Loucy (cell line): ENCODE measurements around the gene GRID2.

Source experiments
- EZH2phosphoT487 ChIP-seq: fragments of 200-600 bp; IDR thresholded peaks from 2 replicates; pipeline ENCODE4 v1.6.1; 2018; ENCODE audit warnings: antibody characterized with exemption, mild to moderate bottlenecking, moderate library complexity, borderline replicate concordance
- TF ChIP-seq, protein P1 (sequence below): fragments of 200-600 bp; sonication (generic); conservative IDR thresholded peaks from 2 replicates; pipeline ENCODE4 v1.5.1; 2014; ENCODE audit warnings: mild to moderate bottlenecking, antibody characterized with exemption, low read length

DNA sequence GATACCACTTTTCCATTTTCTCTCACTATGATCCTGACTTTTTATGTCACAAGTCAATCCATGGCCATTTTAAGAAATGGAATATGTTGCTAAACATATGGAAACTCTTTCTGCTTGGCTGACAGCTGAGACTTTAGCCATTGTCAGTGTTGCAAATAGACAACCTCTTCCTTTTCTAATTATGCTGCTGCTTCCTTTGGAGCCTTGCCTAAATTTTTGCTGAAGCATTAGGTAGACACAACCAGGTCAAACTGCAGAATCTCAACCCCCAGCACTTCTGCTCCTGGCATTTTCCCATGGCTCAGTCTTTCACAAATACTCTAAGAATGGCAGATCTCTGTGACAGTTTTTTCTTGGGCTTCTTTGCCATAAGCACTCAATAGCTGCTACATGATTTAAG, 543.3 kb downstream of the GRID2 start:
- TF ChIP-seq EZH2phosphoT487 = no peak
- TF ChIP-seq, protein P1, sequence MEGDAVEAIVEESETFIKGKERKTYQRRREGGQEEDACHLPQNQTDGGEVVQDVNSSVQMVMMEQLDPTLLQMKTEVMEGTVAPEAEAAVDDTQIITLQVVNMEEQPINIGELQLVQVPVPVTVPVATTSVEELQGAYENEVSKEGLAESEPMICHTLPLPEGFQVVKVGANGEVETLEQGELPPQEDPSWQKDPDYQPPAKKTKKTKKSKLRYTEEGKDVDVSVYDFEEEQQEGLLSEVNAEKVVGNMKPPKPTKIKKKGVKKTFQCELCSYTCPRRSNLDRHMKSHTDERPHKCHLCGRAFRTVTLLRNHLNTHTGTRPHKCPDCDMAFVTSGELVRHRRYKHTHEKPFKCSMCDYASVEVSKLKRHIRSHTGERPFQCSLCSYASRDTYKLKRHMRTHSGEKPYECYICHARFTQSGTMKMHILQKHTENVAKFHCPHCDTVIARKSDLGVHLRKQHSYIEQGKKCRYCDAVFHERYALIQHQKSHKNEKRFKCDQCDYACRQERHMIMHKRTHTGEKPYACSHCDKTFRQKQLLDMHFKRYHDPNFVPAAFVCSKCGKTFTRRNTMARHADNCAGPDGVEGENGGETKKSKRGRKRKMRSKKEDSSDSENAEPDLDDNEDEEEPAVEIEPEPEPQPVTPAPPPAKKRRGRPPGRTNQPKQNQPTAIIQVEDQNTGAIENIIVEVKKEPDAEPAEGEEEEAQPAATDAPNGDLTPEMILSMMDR = no peak
